ENCODE data around the gene ZNF610.
"Not testable (repeated sequence)": the region's sequence is repeated elsewhere in the genome, so short reads cannot be mapped to it uniquely, and the experiment has no call there.

ZNF610 gene

GRCh38 chr19:52336117-52336790, at the start of gene ZNF610:
Gene ZNF610, plus strand, starts transcription at chr19:52336243. Its CDS starts 12,930 bp downstream, at chr19:52349173.
- DNase-seq, result peak; percentile 66

GRCh38 chr19:52286256-52286655, 49.8 kb upstream of the ZNF610 start:
- no peak for DNase-seq

- no peak for DNase-seq
These were observed 44.3 kb upstream of the ZNF610 start for GRCh38 chr19:52291781-52292180.

GRCh38 chr19:52292946-52293345, 43.1 kb upstream of the ZNF610 start:
- not testable (repeated sequence) for DNase-seq

GRCh38 chr19:52296400-52296772, 39.7 kb upstream of the ZNF610 start:
- DNase-seq, result no peak

- DNase-seq, result peak; percentile 59
These were observed 39.1 kb upstream of the ZNF610 start, which contains the start of gene ZNF480 for GRCh38 chr19:52296773-52297600. Gene ZNF480, plus strand, starts transcription at chr19:52297169. Its CDS starts 3,244 bp downstream, at chr19:52300413.

GRCh38 chr19:52297601-52298364, 38.3 kb upstream of the ZNF610 start:
- DNase-seq, result no peak

- peak; percentile 1 for DNase-seq
These were observed 28.8 kb upstream of the ZNF610 start for GRCh38 chr19:52307275-52307674.

- no peak for DNase-seq
These were observed 13.6 kb upstream of the ZNF610 start for GRCh38 chr19:52322429-52322828.

GRCh38 chr19:52331757-52332156, 4.3 kb upstream of the ZNF610 start:
- no peak for DNase-seq

- no peak for DNase-seq
These were observed 301 bp upstream of the ZNF610 start for GRCh38 chr19:52335768-52336116.

- DNase-seq, result no peak
These were observed 843 bp downstream of the ZNF610 start for GRCh38 chr19:52336791-52337381.

GRCh38 chr19:52339022-52339421, 3.0 kb downstream of the ZNF610 start:
- not testable (repeated sequence) for DNase-seq

- DNase-seq, result no peak
These were observed 7.5 kb downstream of the ZNF610 start for GRCh38 chr19:52343548-52343947.

GRCh38 chr19:52345162-52345561, 9.1 kb downstream of the ZNF610 start:
- no peak for DNase-seq

GRCh38 chr19:52351512-52351911, 15.5 kb downstream of the ZNF610 start:
- no peak for DNase-seq

GRCh38 chr19:52366414-52366824, 30.4 kb downstream of the ZNF610 start:
- DNase-seq, result no peak

- DNase-seq, result peak; percentile 88
These were observed 33.7 kb downstream of the ZNF610 start, which contains the start of gene ZNF880 for GRCh38 chr19:52369559-52370340. Gene ZNF880, plus strand, starts transcription at chr19:52369923. Its CDS starts 43 bp downstream, at chr19:52369966.

GRCh38 chr19:52370341-52370710, 34.3 kb downstream of the ZNF610 start:
- no peak for DNase-seq

GRCh38 chr19:52391135-52391534, 55.1 kb downstream of the ZNF610 start:
- no peak for DNase-seq

GRCh38 chr19:52397310-52398080, 61.5 kb downstream of the ZNF610 start, which contains the start of gene ZNF528:
Gene ZNF528, plus strand, starts transcription at chr19:52397849. Its CDS starts 4,165 bp downstream, at chr19:52402014.
- peak; percentile 60 for DNase-seq
